Activated CD4-positive, CD25-positive, alpha-beta regulatory T cell treated with anti-CD3 and anti-CD28 coated beads, Interleukin-2, amount 50 U/mL, for 16 hours (primary cell): ENCODE data around the gene FBXW4.

ENCODE experiments used
- DNase-seq: peaks from one replicate; pipeline ENCODE4 v3.0.0-alpha.2; 2020; ENCODE audit warnings: low read depth, low spot score

The FBXW4 gene

GRCh38 chr10:101696632-101697031 lies 1.7 kb upstream of the FBXW4 start:
- no peak for DNase-seq

GRCh38 chr10:101695404-101695890 lies 477 bp upstream of the FBXW4 start:
- no peak for DNase-seq

GRCh38 chr10:101693978-101694673 lies 844 bp downstream of the FBXW4 start:
- peak; percentile 38 for DNase-seq

- no peak for DNase-seq
Observed at GRCh38 chr10:101693651-101693977, 1.4 kb downstream of the FBXW4 start.

GRCh38 chr10:101691081-101691480 lies 3.9 kb downstream of the FBXW4 start:
- no peak for DNase-seq

GRCh38 chr10:101690461-101690860 lies 4.5 kb downstream of the FBXW4 start:
- DNase-seq, result no peak

GRCh38 chr10:101687071-101687658 lies 7.8 kb downstream of the FBXW4 start:
- no peak for DNase-seq

- DNase-seq, result no peak
Observed at GRCh38 chr10:101686133-101686925, 8.6 kb downstream of the FBXW4 start.

GRCh38 chr10:101684782-101685181 lies 10.2 kb downstream of the FBXW4 start:
- no peak for DNase-seq

GRCh38 chr10:101683276-101683675 lies 11.7 kb downstream of the FBXW4 start:
- no peak for DNase-seq

- DNase-seq, result no peak
Observed at GRCh38 chr10:101682172-101682825, 12.7 kb downstream of the FBXW4 start.

GRCh38 chr10:101676565-101676964 lies 18.4 kb downstream of the FBXW4 start:
- no peak for DNase-seq

- DNase-seq, result no peak
Observed at GRCh38 chr10:101675115-101675514, 19.9 kb downstream of the FBXW4 start.

- no peak for DNase-seq
Observed at GRCh38 chr10:101672536-101672935, 22.4 kb downstream of the FBXW4 start.

GRCh38 chr10:101671453-101671852 lies 23.5 kb downstream of the FBXW4 start:
- no peak for DNase-seq

GRCh38 chr10:101670635-101671034 lies 24.3 kb downstream of the FBXW4 start:
- no peak for DNase-seq

GRCh38 chr10:101669181-101669580 lies 25.8 kb downstream of the FBXW4 start:
- no peak for DNase-seq

- DNase-seq, result no peak
Observed at GRCh38 chr10:101668566-101668965, 26.4 kb downstream of the FBXW4 start.

- DNase-seq, result no peak
Observed at GRCh38 chr10:101666083-101666482, 28.9 kb downstream of the FBXW4 start.

- DNase-seq, result no peak
Observed at GRCh38 chr10:101663097-101663496, 31.9 kb downstream of the FBXW4 start.

GRCh38 chr10:101660256-101660655 lies 34.7 kb downstream of the FBXW4 start:
- DNase-seq, result no peak

- no peak for DNase-seq
Observed at GRCh38 chr10:101658975-101659374, 36.0 kb downstream of the FBXW4 start.
